CD4-positive, CD25-positive, alpha-beta regulatory T cell (primary cell): Measurements from ENCODE around the gene SLC28A1. TPM values are rescaled to one million over a fixed set of nuclear protein-coding genes. Genes with fewer than 3 reads are reported as not detected.

ENCODE experiments used
- ATAC-seq, 2 donors: fragments of 150-1000 bp; cut with Tn5 transposase; one replicate each; pipeline ENCODE4 v1.10.0; 2021; ENCODE audit warnings: low read depth in 2 of 2, moderate number of reproducible peaks in 2 of 2, moderate library complexity in 1 of 2
- DNase-seq, 3 donors: peaks; one replicate each; pipeline versions ENCODE4 v3.0.0 to v3.0.0-alpha.2; 2012 to 2022; ENCODE audit warnings: mixed read lengths in 1 of 3
- H3K27ac ChIP-seq: one replicate; pipeline ENCODE4 v1.7.0; 2013; ENCODE audit warnings: mild to moderate bottlenecking, low read length; ENCODE audit not compliant: insufficient read depth, poor library complexity, severe bottlenecking
- H3K27me3 ChIP-seq: one replicate; pipeline ENCODE4 v1.7.0; 2013; ENCODE audit warnings: low read length; ENCODE audit not compliant: control insufficient read depth, insufficient read depth
- H3K36me3 ChIP-seq: one replicate; pipeline ENCODE4 v1.7.0; 2013; ENCODE audit warnings: mild to moderate bottlenecking, low read length, moderate library complexity; ENCODE audit not compliant: control insufficient read depth, insufficient read depth
- H3K4me1 ChIP-seq: 2 replicates; pipeline ENCODE4 v1.7.0; 2013; ENCODE audit warnings: mild to moderate bottlenecking, low read length; ENCODE audit not compliant: insufficient read depth, control insufficient read depth, poor library complexity, severe bottlenecking
- H3K4me3 ChIP-seq: one replicate; pipeline ENCODE4 v1.7.0; 2013; ENCODE audit warnings: low read depth, mild to moderate bottlenecking, low read length, moderate library complexity
- H3K9me3 ChIP-seq, 2 experiments: 1 replicate in 1 of 2; 2 replicates in 1 of 2; pipeline ENCODE4 v1.7.0; 2013; ENCODE audit warnings: low read length in 2 of 2, mild to moderate bottlenecking in 1 of 2, moderate library complexity in 1 of 2; ENCODE audit not compliant: control insufficient read depth in 2 of 2
- H3K27ac Mint-ChIP-seq, 3 donors: one replicate each; pipeline ENCODE4 v1.8.0; 2020 to 2022; ENCODE audit warnings: mild to moderate bottlenecking in 3 of 3, mixed read lengths in 3 of 3, moderate library complexity in 2 of 3
- H3K27me3 Mint-ChIP-seq: one replicate; pipeline ENCODE4 v1.8.0; 2022; ENCODE audit warnings: mild to moderate bottlenecking, mixed read lengths
- H3K36me3 Mint-ChIP-seq: one replicate; pipeline ENCODE4 v1.8.0; 2020; ENCODE audit warnings: mixed read lengths
- H3K4me1 Mint-ChIP-seq, 4 donors: one replicate each; pipeline ENCODE4 v1.8.0; 2020 to 2022; ENCODE audit warnings: mixed read lengths in 4 of 4, mild to moderate bottlenecking in 1 of 4
- H3K4me3 Mint-ChIP-seq, 4 donors: one replicate each; pipeline ENCODE4 v1.8.0; 2020 to 2022; ENCODE audit warnings: mild to moderate bottlenecking in 4 of 4, mixed read lengths in 4 of 4, moderate library complexity in 3 of 4
- H3K9me3 Mint-ChIP-seq, 7 donors: one replicate each; pipeline ENCODE4 v1.8.0; 2020 to 2022; ENCODE audit warnings: mixed read lengths in 7 of 7, mild to moderate bottlenecking in 3 of 7, moderate library complexity in 2 of 7
- polyA plus RNA-seq, 4 donors: library from polyadenylated mRNA; unstranded; fragments of 300-500 nt; fragmentation: Illumina TruSeq; gene quantifications; one replicate each; pipeline ENCODE4 v1.2.3, GENCODE V29; 2021
- total RNA-seq: library from RNA; stranded (reverse); gene quantifications from one replicate; pipeline ENCODE4 v1.2.3, GENCODE V29; 2022

The SLC28A1 gene
- total and polyA plus RNA-seq, 5 donors from 2014 or later: not detected

- no peaks in the 10 kb centered on the region for H3K36me3 ChIP-seq
- Mint-ChIP-seq H3K27me3 (peaks cover 31% of the 10 kb centered on the region), H3K4me1 (peaks cover 0 to 9% (median 2%) of the 10 kb centered on the region in 4 donors), H3K9me3 (peaks cover 0 to 6% (median 0%) of the 10 kb centered on the region in 7 donors), H3K36me3 (peaks cover 7% of the 10 kb centered on the region), H3K4me3 (no peak overlapping the region), H3K27ac (no peak overlapping the region)
- ATAC-seq (no peak), DNase-seq (no peak)
- no peaks in the 10 kb centered on the region for H3K4me1 ChIP-seq
- no peak overlapping the region for H3K4me3 ChIP-seq
- no peaks in the 10 kb centered on the region for H3K9me3 ChIP-seq
- H3K27ac ChIP-seq: no peak overlapping the region
- peaks cover 4% of the 10 kb centered on the region for H3K27me3 ChIP-seq
These were observed 76.6 kb downstream of the SLC28A1 start for GRCh38 chr15:84961114-84961452.

GRCh38 chr15:84961707-84962106 is 77.2 kb downstream of the SLC28A1 start:
- Mint-ChIP-seq H3K4me1 (peaks cover 0 to 8% (median 0%) of the 10 kb centered on the region in 4 donors), H3K27ac (peak overlapping the region in 1 of 3 donors; percentile 56), H3K9me3 (peaks cover 0 to 6% (median 0%) of the 10 kb centered on the region in 7 donors), H3K36me3 (peaks cover 7% of the 10 kb centered on the region), H3K27me3 (peaks cover 32% of the 10 kb centered on the region), H3K4me3 (no peak overlapping the region)
- Histone ChIP-seq H3K4me3 (no peak overlapping the region), H3K36me3 (no peaks in the 10 kb centered on the region), H3K9me3 (no peaks in the 10 kb centered on the region), H3K27me3 (peaks cover 2% of the 10 kb centered on the region), H3K4me1 (no peaks in the 10 kb centered on the region), H3K27ac (no peak overlapping the region)
- ATAC-seq: no peak
- no peak for DNase-seq

- peaks cover 0 to 6% (median 0%) of the 10 kb centered on the region in 7 donors for H3K9me3 Mint-ChIP-seq
- DNase-seq: no peak
- H3K36me3 Mint-ChIP-seq: peaks cover 7% of the 10 kb centered on the region
- H3K27ac ChIP-seq: no peak overlapping the region
- H3K4me3 ChIP-seq: no peak overlapping the region
- H3K4me1 ChIP-seq: no peaks in the 10 kb centered on the region
- H3K27me3 ChIP-seq: peaks cover 2% of the 10 kb centered on the region
- no peak for ATAC-seq
- no peaks in the 10 kb centered on the region for H3K36me3 ChIP-seq
- H3K4me3 Mint-ChIP-seq: no peak overlapping the region
- H3K4me1 Mint-ChIP-seq: peaks cover 0 to 8% (median 0%) of the 10 kb centered on the region in 4 donors
- H3K27me3 Mint-ChIP-seq: peaks cover 26% of the 10 kb centered on the region
- H3K27ac Mint-ChIP-seq: no peak overlapping the region
- H3K9me3 ChIP-seq: no peaks in the 10 kb centered on the region
These were observed 78.5 kb downstream of the SLC28A1 start for GRCh38 chr15:84962955-84963354.

- ATAC-seq (no peak), DNase-seq (no peak)
- H3K4me3 Mint-ChIP-seq: no peak overlapping the region
- H3K27ac Mint-ChIP-seq: peak overlapping the region in 1 of 3 donors; percentile 48
- H3K36me3 ChIP-seq: no peaks in the 10 kb centered on the region
- H3K9me3 ChIP-seq: no peaks in the 10 kb centered on the region
- H3K27me3 Mint-ChIP-seq: peaks cover 20% of the 10 kb centered on the region
- H3K27ac ChIP-seq: no peak overlapping the region
- H3K4me1 ChIP-seq: no peaks in the 10 kb centered on the region
- H3K4me1 Mint-ChIP-seq: no peaks in the 10 kb centered on the region
- H3K4me3 ChIP-seq: no peak overlapping the region
- peaks cover 0 to 5% (median 0%) of the 10 kb centered on the region in 7 donors for H3K9me3 Mint-ChIP-seq
- peaks cover 7% of the 10 kb centered on the region for H3K36me3 Mint-ChIP-seq
- H3K27me3 ChIP-seq: peaks cover 2% of the 10 kb centered on the region
These were observed 82.9 kb downstream of the SLC28A1 start for GRCh38 chr15:84967380-84967779.

GRCh38 chr15:84968301-84968700 is 83.8 kb downstream of the SLC28A1 start:
- H3K27ac Mint-ChIP-seq: peak overlapping the region in 1 of 3 donors; percentile 76
- H3K9me3 ChIP-seq: no peaks in the 10 kb centered on the region
- no peaks in the 10 kb centered on the region for H3K4me1 ChIP-seq
- H3K27ac ChIP-seq: no peak overlapping the region
- no peak for ATAC-seq
- H3K27me3 Mint-ChIP-seq: peaks cover 18% of the 10 kb centered on the region
- H3K4me3 ChIP-seq: no peak overlapping the region
- peaks cover under 1% of the 10 kb centered on the region for H3K27me3 ChIP-seq
- H3K36me3 Mint-ChIP-seq: peaks cover 7% of the 10 kb centered on the region
- peaks cover 0 to 4% (median 0%) of the 10 kb centered on the region in 7 donors for H3K9me3 Mint-ChIP-seq
- H3K4me3 Mint-ChIP-seq: no peak overlapping the region
- H3K36me3 ChIP-seq: no peaks in the 10 kb centered on the region
- H3K4me1 Mint-ChIP-seq: no peaks in the 10 kb centered on the region
- DNase-seq: no peak

GRCh38 chr15:84969257-84969656 is 84.8 kb downstream of the SLC28A1 start:
- H3K4me3 Mint-ChIP-seq: no peak overlapping the region
- peaks cover 7% of the 10 kb centered on the region for H3K36me3 Mint-ChIP-seq
- H3K36me3 ChIP-seq: no peaks in the 10 kb centered on the region
- H3K27me3 ChIP-seq: no peaks in the 10 kb centered on the region
- H3K27me3 Mint-ChIP-seq: peaks cover 18% of the 10 kb centered on the region
- H3K27ac Mint-ChIP-seq: no peak overlapping the region
- H3K9me3 Mint-ChIP-seq: peaks cover 0 to 4% (median 0%) of the 10 kb centered on the region in 7 donors
- DNase-seq: no peak
- H3K4me1 ChIP-seq: no peaks in the 10 kb centered on the region
- H3K4me1 Mint-ChIP-seq: no peaks in the 10 kb centered on the region
- ATAC-seq: no peak
- H3K4me3 ChIP-seq: no peak overlapping the region
- no peaks in the 10 kb centered on the region for H3K9me3 ChIP-seq
- no peak overlapping the region for H3K27ac ChIP-seq

- Histone ChIP-seq H3K4me3 (no peak overlapping the region), H3K4me1 (no peaks in the 10 kb centered on the region), H3K9me3 (no peaks in the 10 kb centered on the region), H3K27me3 (no peaks in the 10 kb centered on the region), H3K27ac (no peak overlapping the region), H3K36me3 (no peaks in the 10 kb centered on the region)
- ATAC-seq (no peak), DNase-seq (no peak)
- H3K27ac Mint-ChIP-seq: no peak overlapping the region
- no peaks in the 10 kb centered on the region for H3K36me3 Mint-ChIP-seq
- peaks cover 13% of the 10 kb centered on the region for H3K27me3 Mint-ChIP-seq
- peaks cover 0 to 2% (median 0%) of the 10 kb centered on the region in 7 donors for H3K9me3 Mint-ChIP-seq
- no peak overlapping the region for H3K4me3 Mint-ChIP-seq
- no peaks in the 10 kb centered on the region for H3K4me1 Mint-ChIP-seq
These were observed 86.4 kb downstream of the SLC28A1 start for GRCh38 chr15:84970843-84971242.
